Activated CD8-positive, alpha-beta memory T cell treated with anti-CD3 and anti-CD28 coated beads, Interleukin-2, amount 50 U/mL, for 4 hours (primary cell): ENCODE data around the gene ZFTA.
"Not testable (repeated sequence)": the region's sequence is repeated elsewhere in the genome, so short reads cannot be mapped to it uniquely, and the experiment has no call there.

Source experiments
- DNase-seq: peaks from one replicate; pipeline ENCODE4 v3.0.0-alpha.2; 2020

Gene ZFTA

GRCh38 chr11:63771741-63772318, 3.3 kb upstream of the ZFTA start:
- not testable (repeated sequence) for DNase-seq

GRCh38 chr11:63770763-63771162, 2.2 kb upstream of the ZFTA start:
- DNase-seq = no peak

GRCh38 chr11:63769714-63770455, 1.3 kb upstream of the ZFTA start:
- DNase-seq = no peak

GRCh38 chr11:63769042-63769713, 603 bp upstream of the ZFTA start:
- DNase-seq = peak; percentile 59

GRCh38 chr11:63767565-63768236, 874 bp downstream of the ZFTA start:
- DNase-seq = peak; percentile 29

GRCh38 chr11:63767267-63767564, 1.4 kb downstream of the ZFTA start:
- DNase-seq = no peak

- no peak for DNase-seq
Observed at GRCh38 chr11:63766531-63767235, 1.9 kb downstream of the ZFTA start.

- DNase-seq = no peak
Observed at GRCh38 chr11:63765688-63766241, 2.8 kb downstream of the ZFTA start.

- no peak for DNase-seq
Observed at GRCh38 chr11:63764679-63765647, 3.6 kb downstream of the ZFTA start.

- no peak for DNase-seq
Observed at GRCh38 chr11:63764340-63764678, 4.3 kb downstream of the ZFTA start.

- no peak for DNase-seq
Observed at GRCh38 chr11:63763496-63764339, 4.9 kb downstream of the ZFTA start.

- DNase-seq = no peak
Observed at GRCh38 chr11:63762654-63763495, 5.7 kb downstream of the ZFTA start.

GRCh38 chr11:63761931-63762653, 6.5 kb downstream of the ZFTA start:
- DNase-seq = no peak

- DNase-seq = no peak
Observed at GRCh38 chr11:63761188-63761587, 7.4 kb downstream of the ZFTA start.

- no peak for DNase-seq
Observed at GRCh38 chr11:63760487-63761079, 8.0 kb downstream of the ZFTA start.

- no peak for DNase-seq
Observed at GRCh38 chr11:63756919-63757761, 11.4 kb downstream of the ZFTA start.

- no peak for DNase-seq
Observed at GRCh38 chr11:63749624-63750023, 19.0 kb downstream of the ZFTA start.

GRCh38 chr11:63747011-63747410, 21.6 kb downstream of the ZFTA start:
- DNase-seq = no peak
